ENCODE data around the gene C11orf21.

DNA sequence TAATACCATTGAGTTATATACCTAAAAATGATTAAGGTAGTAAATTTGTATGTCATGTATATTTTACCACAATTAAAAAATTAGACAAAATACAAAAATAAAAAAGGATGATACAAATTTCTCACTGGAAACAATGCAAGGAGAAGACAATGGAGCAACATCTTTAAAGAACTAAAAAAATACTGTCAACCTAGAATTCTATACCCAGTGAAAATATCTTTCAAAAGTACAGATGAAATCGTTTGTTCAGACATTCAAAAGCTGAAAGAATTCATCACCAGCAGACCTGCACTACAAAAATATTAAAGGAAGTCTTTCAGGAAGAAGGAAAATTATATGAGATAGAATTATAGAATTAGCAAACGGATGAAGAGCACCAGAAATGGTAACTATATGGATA, 21.5 kb downstream of the C11orf21 start:
- TF ChIP-seq, protein P1, sequence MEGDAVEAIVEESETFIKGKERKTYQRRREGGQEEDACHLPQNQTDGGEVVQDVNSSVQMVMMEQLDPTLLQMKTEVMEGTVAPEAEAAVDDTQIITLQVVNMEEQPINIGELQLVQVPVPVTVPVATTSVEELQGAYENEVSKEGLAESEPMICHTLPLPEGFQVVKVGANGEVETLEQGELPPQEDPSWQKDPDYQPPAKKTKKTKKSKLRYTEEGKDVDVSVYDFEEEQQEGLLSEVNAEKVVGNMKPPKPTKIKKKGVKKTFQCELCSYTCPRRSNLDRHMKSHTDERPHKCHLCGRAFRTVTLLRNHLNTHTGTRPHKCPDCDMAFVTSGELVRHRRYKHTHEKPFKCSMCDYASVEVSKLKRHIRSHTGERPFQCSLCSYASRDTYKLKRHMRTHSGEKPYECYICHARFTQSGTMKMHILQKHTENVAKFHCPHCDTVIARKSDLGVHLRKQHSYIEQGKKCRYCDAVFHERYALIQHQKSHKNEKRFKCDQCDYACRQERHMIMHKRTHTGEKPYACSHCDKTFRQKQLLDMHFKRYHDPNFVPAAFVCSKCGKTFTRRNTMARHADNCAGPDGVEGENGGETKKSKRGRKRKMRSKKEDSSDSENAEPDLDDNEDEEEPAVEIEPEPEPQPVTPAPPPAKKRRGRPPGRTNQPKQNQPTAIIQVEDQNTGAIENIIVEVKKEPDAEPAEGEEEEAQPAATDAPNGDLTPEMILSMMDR (IDR thresholded peaks at IDR 0.05; ENCODE audit: insufficient read depth, low read length) = no peak
- no peak for TF ChIP-seq SPI1 (IDR thresholded peaks at IDR 0.05; ENCODE audit: borderline replicate concordance, low read depth)
- TF ChIP-seq, protein P2, sequence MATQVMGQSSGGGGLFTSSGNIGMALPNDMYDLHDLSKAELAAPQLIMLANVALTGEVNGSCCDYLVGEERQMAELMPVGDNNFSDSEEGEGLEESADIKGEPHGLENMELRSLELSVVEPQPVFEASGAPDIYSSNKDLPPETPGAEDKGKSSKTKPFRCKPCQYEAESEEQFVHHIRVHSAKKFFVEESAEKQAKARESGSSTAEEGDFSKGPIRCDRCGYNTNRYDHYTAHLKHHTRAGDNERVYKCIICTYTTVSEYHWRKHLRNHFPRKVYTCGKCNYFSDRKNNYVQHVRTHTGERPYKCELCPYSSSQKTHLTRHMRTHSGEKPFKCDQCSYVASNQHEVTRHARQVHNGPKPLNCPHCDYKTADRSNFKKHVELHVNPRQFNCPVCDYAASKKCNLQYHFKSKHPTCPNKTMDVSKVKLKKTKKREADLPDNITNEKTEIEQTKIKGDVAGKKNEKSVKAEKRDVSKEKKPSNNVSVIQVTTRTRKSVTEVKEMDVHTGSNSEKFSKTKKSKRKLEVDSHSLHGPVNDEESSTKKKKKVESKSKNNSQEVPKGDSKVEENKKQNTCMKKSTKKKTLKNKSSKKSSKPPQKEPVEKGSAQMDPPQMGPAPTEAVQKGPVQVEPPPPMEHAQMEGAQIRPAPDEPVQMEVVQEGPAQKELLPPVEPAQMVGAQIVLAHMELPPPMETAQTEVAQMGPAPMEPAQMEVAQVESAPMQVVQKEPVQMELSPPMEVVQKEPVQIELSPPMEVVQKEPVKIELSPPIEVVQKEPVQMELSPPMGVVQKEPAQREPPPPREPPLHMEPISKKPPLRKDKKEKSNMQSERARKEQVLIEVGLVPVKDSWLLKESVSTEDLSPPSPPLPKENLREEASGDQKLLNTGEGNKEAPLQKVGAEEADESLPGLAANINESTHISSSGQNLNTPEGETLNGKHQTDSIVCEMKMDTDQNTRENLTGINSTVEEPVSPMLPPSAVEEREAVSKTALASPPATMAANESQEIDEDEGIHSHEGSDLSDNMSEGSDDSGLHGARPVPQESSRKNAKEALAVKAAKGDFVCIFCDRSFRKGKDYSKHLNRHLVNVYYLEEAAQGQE (IDR thresholded peaks at IDR 0.05; ENCODE audit: insufficient replicate concordance, low read depth) = no peak
- no peak for TF ChIP-seq POLR2AphosphoS5 (IDR thresholded peaks at IDR 0.05; ENCODE audit: low read depth)
- TF ChIP-seq GABPA (IDR thresholded peaks at IDR 0.05; ENCODE audit: low read depth) = no peak
